ENCODE results near the gene MXRA7.

Gene MXRA7

DNA sequence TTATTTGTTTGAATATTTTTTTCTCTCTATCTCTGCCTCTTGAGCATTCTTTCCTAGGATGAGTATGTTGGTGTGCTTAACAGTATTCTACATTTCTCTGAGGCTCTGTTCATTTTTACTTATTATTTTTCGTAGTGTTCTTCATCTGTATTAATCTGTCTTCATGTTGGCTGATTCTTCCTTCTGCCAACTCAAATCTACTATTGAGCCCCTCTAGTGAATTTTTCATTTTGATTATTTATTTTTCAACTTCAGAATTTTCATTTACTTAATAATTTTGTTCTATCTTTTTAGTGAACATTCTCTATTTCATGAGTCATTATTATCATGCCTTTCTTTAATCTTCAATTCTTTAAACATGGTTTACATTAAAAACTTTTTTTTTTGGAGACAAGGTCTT lies 64.1 kb downstream of the MXRA7 start:
- H3K4me1 ChIP-seq (ENCODE audit: insufficient read depth, low read length), result no peaks in the 10 kb centered on the region
- H3K27me3 ChIP-seq (ENCODE audit: insufficient read depth, low read length, poor library complexity), result peaks cover 6% of the 10 kb centered on the region
- no peak overlapping the region for H3K4me2 ChIP-seq (ENCODE audit: insufficient read depth, low read length)
- no peaks in the 10 kb centered on the region for H3K36me3 ChIP-seq (ENCODE audit: insufficient read depth, low read length)
- TF ChIP-seq EZH2 (IDR thresholded peaks at IDR 0.05; ENCODE audit: borderline replicate concordance, low read depth, low read length, severe bottlenecking), result no peak
- TF ChIP-seq, protein P1, sequence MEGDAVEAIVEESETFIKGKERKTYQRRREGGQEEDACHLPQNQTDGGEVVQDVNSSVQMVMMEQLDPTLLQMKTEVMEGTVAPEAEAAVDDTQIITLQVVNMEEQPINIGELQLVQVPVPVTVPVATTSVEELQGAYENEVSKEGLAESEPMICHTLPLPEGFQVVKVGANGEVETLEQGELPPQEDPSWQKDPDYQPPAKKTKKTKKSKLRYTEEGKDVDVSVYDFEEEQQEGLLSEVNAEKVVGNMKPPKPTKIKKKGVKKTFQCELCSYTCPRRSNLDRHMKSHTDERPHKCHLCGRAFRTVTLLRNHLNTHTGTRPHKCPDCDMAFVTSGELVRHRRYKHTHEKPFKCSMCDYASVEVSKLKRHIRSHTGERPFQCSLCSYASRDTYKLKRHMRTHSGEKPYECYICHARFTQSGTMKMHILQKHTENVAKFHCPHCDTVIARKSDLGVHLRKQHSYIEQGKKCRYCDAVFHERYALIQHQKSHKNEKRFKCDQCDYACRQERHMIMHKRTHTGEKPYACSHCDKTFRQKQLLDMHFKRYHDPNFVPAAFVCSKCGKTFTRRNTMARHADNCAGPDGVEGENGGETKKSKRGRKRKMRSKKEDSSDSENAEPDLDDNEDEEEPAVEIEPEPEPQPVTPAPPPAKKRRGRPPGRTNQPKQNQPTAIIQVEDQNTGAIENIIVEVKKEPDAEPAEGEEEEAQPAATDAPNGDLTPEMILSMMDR (IDR thresholded peaks at IDR 0.05; ENCODE audit: borderline replicate concordance, extremely low read depth, low read length, poor library complexity, severe bottlenecking), result no peak
- no peak overlapping the region for H3K27ac ChIP-seq (ENCODE audit: low read length)
- H3K9me3 ChIP-seq (ENCODE audit: insufficient read depth, low read length, severe bottlenecking), result no peaks in the 10 kb centered on the region
- DNase-seq (no peak), ATAC-seq (ENCODE audit: insufficient read depth, low read depth) (no peak)
- H3K4me3 ChIP-seq (ENCODE audit: low read depth in 1 of 2, low read length in 2 of 2), result no peak overlapping the region
- no peak overlapping the region for H3K9ac ChIP-seq (ENCODE audit: low read depth, low read length)
- no peaks in the 10 kb centered on the region for H3K79me2 ChIP-seq (ENCODE audit: insufficient read depth, low read length)
- no peaks in the 10 kb centered on the region for H4K20me1 ChIP-seq (ENCODE audit: insufficient read depth, low read length)
- no peak overlapping the region for H2AFZ ChIP-seq (ENCODE audit: low read depth, low read length)

GRCh38 chr17:76645481-76645880 lies 65.3 kb downstream of the MXRA7 start:
- Histone ChIP-seq H3K9me3 (ENCODE audit: insufficient read depth, low read length, severe bottlenecking) (no peaks in the 10 kb centered on the region), H3K4me2 (ENCODE audit: insufficient read depth, low read length) (no peak overlapping the region), H4K20me1 (ENCODE audit: insufficient read depth, low read length) (no peaks in the 10 kb centered on the region), H3K27ac (ENCODE audit: low read length) (no peak overlapping the region), H3K9ac (ENCODE audit: low read depth, low read length) (no peak overlapping the region), H3K4me3 (ENCODE audit: low read depth in 1 of 2, low read length in 2 of 2) (no peak overlapping the region), H3K79me2 (ENCODE audit: insufficient read depth, low read length) (no peaks in the 10 kb centered on the region), H3K27me3 (ENCODE audit: insufficient read depth, low read length, poor library complexity) (peaks cover 4% of the 10 kb centered on the region), H3K36me3 (ENCODE audit: insufficient read depth, low read length) (no peaks in the 10 kb centered on the region), H3K4me1 (ENCODE audit: insufficient read depth, low read length) (no peaks in the 10 kb centered on the region), H2AFZ (ENCODE audit: low read depth, low read length) (no peak overlapping the region)
- DNase-seq (no peak), ATAC-seq (ENCODE audit: insufficient read depth, low read depth) (no peak)
- TF ChIP-seq, protein P1 (IDR thresholded peaks at IDR 0.05; ENCODE audit: borderline replicate concordance, extremely low read depth, low read length, poor library complexity, severe bottlenecking), result no peak
- no peak for TF ChIP-seq EZH2 (IDR thresholded peaks at IDR 0.05; ENCODE audit: borderline replicate concordance, low read depth, low read length, severe bottlenecking)

GRCh38 chr17:76644995-76645394 lies 65.8 kb downstream of the MXRA7 start:
- H3K9ac ChIP-seq (ENCODE audit: low read depth, low read length), result no peak overlapping the region
- H3K36me3 ChIP-seq (ENCODE audit: insufficient read depth, low read length), result no peaks in the 10 kb centered on the region
- DNase-seq, result no peak
- no peaks in the 10 kb centered on the region for H3K4me1 ChIP-seq (ENCODE audit: insufficient read depth, low read length)
- TF ChIP-seq, protein P1 (IDR thresholded peaks at IDR 0.05; ENCODE audit: borderline replicate concordance, extremely low read depth, low read length, poor library complexity, severe bottlenecking), result no peak
- TF ChIP-seq EZH2 (IDR thresholded peaks at IDR 0.05; ENCODE audit: borderline replicate concordance, low read depth, low read length, severe bottlenecking), result no peak
- no peaks in the 10 kb centered on the region for H4K20me1 ChIP-seq (ENCODE audit: insufficient read depth, low read length)
- no peak overlapping the region for H3K4me2 ChIP-seq (ENCODE audit: insufficient read depth, low read length)
- H3K27ac ChIP-seq (ENCODE audit: low read length), result no peak overlapping the region
- peaks cover 4% of the 10 kb centered on the region for H3K27me3 ChIP-seq (ENCODE audit: insufficient read depth, low read length, poor library complexity)
- no peaks in the 10 kb centered on the region for H3K9me3 ChIP-seq (ENCODE audit: insufficient read depth, low read length, severe bottlenecking)
- no peak for ATAC-seq (ENCODE audit: insufficient read depth, low read depth)
- no peaks in the 10 kb centered on the region for H3K79me2 ChIP-seq (ENCODE audit: insufficient read depth, low read length)
- H3K4me3 ChIP-seq (ENCODE audit: low read depth in 1 of 2, low read length in 2 of 2), result no peak overlapping the region
- H2AFZ ChIP-seq (ENCODE audit: low read depth, low read length), result no peak overlapping the region
